Keratinocyte (primary cell): ENCODE measurements around the gene NFAT5. TPM values are rescaled to one million over a fixed set of nuclear protein-coding genes. Genes with fewer than 3 reads are reported as not detected.

Experiments used
- DNase-seq: peaks from one replicate; pipeline ENCODE4 v3.0.0-alpha.2; 2011; ENCODE audit warnings: low read depth, missing footprints, low spot score
- FAIRE-seq: peaks from 2 replicates; lab custom pipeline; 2011; peaks lifted over from hg19 to GRCh38; lab: Jason Lieb, UNC
- H2AFZ ChIP-seq: 2 replicates; pipeline ENCODE4 v1.6.0; 2012; ENCODE audit warnings: low read length, control low read depth, inconsistent platforms; ENCODE audit not compliant: control insufficient read depth
- H3K27ac ChIP-seq: 2 replicates; pipeline ENCODE4 v1.5.1; 2011; ENCODE audit warnings: low read length; ENCODE audit not compliant: control insufficient read depth, insufficient read depth
- H3K27me3 ChIP-seq: 3 replicates; pipeline ENCODE4 v1.6.0; 2011; ENCODE audit warnings: low read length; ENCODE audit not compliant: control insufficient read depth, insufficient read depth; ENCODE audit errors: extremely low read depth
- H3K36me3 ChIP-seq, 2 experiments: 2 replicates in 1 of 2; 3 replicates in 1 of 2; pipeline ENCODE4 v1.5.1; 2011; ENCODE audit warnings: low read length in 2 of 2, mild to moderate bottlenecking in 1 of 2; ENCODE audit not compliant: control insufficient read depth in 2 of 2, insufficient read depth in 2 of 2; ENCODE audit errors: extremely low read depth in 1 of 2
- H3K4me1 ChIP-seq: 3 replicates; pipeline ENCODE4 v1.5.1; 2011; ENCODE audit warnings: low read length; ENCODE audit not compliant: control insufficient read depth, insufficient read depth; ENCODE audit errors: extremely low read depth
- H3K4me2 ChIP-seq: 3 replicates; pipeline ENCODE4 v1.6.0; 2011; ENCODE audit warnings: low read depth, low read length; ENCODE audit not compliant: control insufficient read depth, insufficient read depth; ENCODE audit errors: extremely low read depth
- H3K4me3 ChIP-seq, 3 experiments: fragments of 200-600 bp in 1 of 3; sonication (generic) in 1 of 3; 2 replicates in 2 of 3; 3 replicates in 1 of 3; pipeline ENCODE4 v1.5.1; 2011 to 2016; ENCODE audit warnings: low read length in 3 of 3, mild to moderate bottlenecking in 3 of 3, control low read depth in 2 of 3, inconsistent platforms in 1 of 3, low read depth in 1 of 3, mixed read lengths in 1 of 3, mixed run types in 1 of 3, moderate library complexity in 1 of 3; ENCODE audit not compliant: control insufficient read depth in 2 of 3, insufficient read depth in 2 of 3; ENCODE audit errors: extremely low read depth in 1 of 3
- H3K79me2 ChIP-seq: 2 replicates; pipeline ENCODE4 v1.6.0; 2012; ENCODE audit warnings: low read length; ENCODE audit not compliant: control insufficient read depth, insufficient read depth
- H3K9ac ChIP-seq: 3 replicates; pipeline ENCODE4 v1.6.0; 2011; ENCODE audit warnings: low read length; ENCODE audit not compliant: control insufficient read depth, insufficient read depth; ENCODE audit errors: extremely low read depth
- H3K9me1 ChIP-seq: 3 replicates; pipeline ENCODE4 v1.6.0; 2011; ENCODE audit warnings: low read length; ENCODE audit not compliant: control insufficient read depth, insufficient read depth; ENCODE audit errors: extremely low read depth
- H3K9me3 ChIP-seq: 2 replicates; pipeline ENCODE4 v1.5.1; 2012; ENCODE audit warnings: low read depth, low read length; ENCODE audit not compliant: control insufficient read depth
- H4K20me1 ChIP-seq: 3 replicates; pipeline ENCODE4 v1.6.0; 2011; ENCODE audit warnings: low read length; ENCODE audit not compliant: control insufficient read depth, insufficient read depth; ENCODE audit errors: extremely low read depth
- CTCF ChIP-seq, 3 experiments: IDR thresholded peaks in 1 of 3; conservative IDR thresholded peaks in 1 of 3; optimal IDR thresholded peaks in 1 of 3; 2 replicates in 2 of 3; 3 replicates in 1 of 3; pipeline versions ENCODE3 to v1.5.1; 2011; ENCODE audit warnings: low read length in 3 of 3, mild to moderate bottlenecking in 3 of 3, moderate library complexity in 2 of 3, control low read depth in 1 of 3, inconsistent platforms in 1 of 3; ENCODE audit not compliant: insufficient read depth in 2 of 3; ENCODE audit errors: extremely low read depth in 1 of 3
- EZH2 ChIP-seq: IDR thresholded peaks from one replicate; pipeline ENCODE4 v1.6.1; 2012; ENCODE audit warnings: inconsistent platforms, mild to moderate bottlenecking, low read length, moderate library complexity
- dilution Hi-C: fragments of 300-500 bp; cut with MboI; formaldehyde crosslinking; loops from one replicate; pipeline ENCODE4 v1.7.0; 2020; ENCODE audit warnings: low sequenced_read_pairs; ENCODE audit not compliant: extremely low pct_ligation_motif_present
- polyA plus RNA-seq, 5 experiments: library from polyadenylated mRNA; depleted of rRNA in 3 of 5; stranded (reverse) in 3 of 5; stranded (forward) in 1 of 5; unstranded in 1 of 5; fragments of >200 nt; gene quantifications; 1 replicate in 1 of 5; 2 replicates in 3 of 5; 3 replicates in 1 of 5; pipeline versions ENCODE4 v1.2.1 to v1.2.3, GENCODE V29; 2011 to 2012; ENCODE audit warnings: missing spikeins in 2 of 5, low read depth in 1 of 5, low replicate concordance in 1 of 5

NFAT5 gene
- polyA plus RNA-seq, 1 donor (not counting 4 experiments of a cell fraction or from before 2014, with no cell fraction given) = 24.9 TPM

GRCh38 chr16:69691980-69692911 is 126.5 kb downstream of the NFAT5 start:
- H3K27me3 ChIP-seq = no peaks in the 10 kb centered on the region
- H4K20me1 ChIP-seq = no peaks in the 10 kb centered on the region
- H2AFZ ChIP-seq = no peak overlapping the region
- no peaks in the 10 kb centered on the region for H3K9me1 ChIP-seq
- no peak for TF ChIP-seq EZH2
- no peak for TF ChIP-seq CTCF (optimal IDR thresholded peaks at IDR 0.05 in 1 of 3, IDR thresholded peaks at IDR 0.05 in 1 of 3, conservative IDR thresholded peaks at IDR 0.05 in 1 of 3; ENCODE audit: extremely low read depth in 1 of 3, insufficient read depth in 2 of 3, low read length in 3 of 3)
- no peak overlapping the region for H3K9ac ChIP-seq
- no peaks in the 10 kb centered on the region for H3K9me3 ChIP-seq
- no peak overlapping the region for H3K4me2 ChIP-seq
- H3K27ac ChIP-seq = no peak overlapping the region
- no peaks in the 10 kb centered on the region for H3K4me1 ChIP-seq
- no peak for FAIRE-seq
- H3K4me3 ChIP-seq = no peak overlapping the region
- dilution Hi-C loops = no loop called here
- no peak for DNase-seq
- peaks cover 31 to 48% of the 10 kb centered on the region in 2 experiments for H3K36me3 ChIP-seq
- H3K79me2 ChIP-seq = peaks cover 2% of the 10 kb centered on the region

- H3K9me3 ChIP-seq = no peaks in the 10 kb centered on the region
- H3K27me3 ChIP-seq = no peaks in the 10 kb centered on the region
- no peaks in the 10 kb centered on the region for H4K20me1 ChIP-seq
- H3K27ac ChIP-seq = no peak overlapping the region
- H3K4me1 ChIP-seq = no peaks in the 10 kb centered on the region
- FAIRE-seq (no peak), DNase-seq (no peak)
- no peak overlapping the region for H2AFZ ChIP-seq
- no peaks in the 10 kb centered on the region for H3K9me1 ChIP-seq
- TF ChIP-seq CTCF (optimal IDR thresholded peaks at IDR 0.05 in 1 of 3, IDR thresholded peaks at IDR 0.05 in 1 of 3, conservative IDR thresholded peaks at IDR 0.05 in 1 of 3; ENCODE audit: extremely low read depth in 1 of 3, insufficient read depth in 2 of 3, low read length in 3 of 3) = no peak
- TF ChIP-seq EZH2 = no peak
- no peak overlapping the region for H3K4me3 ChIP-seq
- peaks cover 31 to 54% of the 10 kb centered on the region in 2 experiments for H3K36me3 ChIP-seq
- H3K9ac ChIP-seq = no peak overlapping the region
- dilution Hi-C loops = no loop called here
- H3K4me2 ChIP-seq = no peak overlapping the region
- H3K79me2 ChIP-seq = peaks cover 7% of the 10 kb centered on the region
Observed at GRCh38 chr16:69693916-69694315, 128.2 kb downstream of the NFAT5 start.
